BLaER1 (cell line): ENCODE results near the gene CELF2.

ENCODE experiments used
- H3K27ac ChIP-seq: shearing (Covaris generic); formaldehyde crosslinking; 2 replicates; pipeline ENCODE4 v1.8.1; 2022
- H3K27me3 ChIP-seq: shearing (Covaris generic); formaldehyde crosslinking; 2 replicates; pipeline ENCODE4 v1.8.1; 2022
- H3K36me3 ChIP-seq: shearing (Covaris generic); formaldehyde crosslinking; 2 replicates; pipeline ENCODE4 v1.8.1; 2022
- H3K4me1 ChIP-seq: shearing (Covaris generic); formaldehyde crosslinking; 2 replicates; pipeline ENCODE4 v1.8.1; 2022
- H3K4me2 ChIP-seq: shearing (Covaris generic); formaldehyde crosslinking; 2 replicates; pipeline ENCODE4 v1.8.1; 2022
- H3K4me3 ChIP-seq: shearing (Covaris generic); formaldehyde crosslinking; 2 replicates; pipeline ENCODE4 v1.8.1; 2022
- H3K9ac ChIP-seq: shearing (Covaris generic); formaldehyde crosslinking; 2 replicates; pipeline ENCODE4 v1.8.1; 2022
- H3K9me3 ChIP-seq: shearing (Covaris generic); formaldehyde crosslinking; 2 replicates; pipeline ENCODE4 v1.8.1; 2022
- H4K20me1 ChIP-seq: shearing (Covaris generic); formaldehyde crosslinking; 2 replicates; pipeline ENCODE4 v1.8.1; 2022
- Cebpa-rat ChIP-seq: shearing (Covaris generic); IDR thresholded peaks from 2 replicates; pipeline ENCODE4 v1.8.1; 2022

The CELF2 gene

DNA sequence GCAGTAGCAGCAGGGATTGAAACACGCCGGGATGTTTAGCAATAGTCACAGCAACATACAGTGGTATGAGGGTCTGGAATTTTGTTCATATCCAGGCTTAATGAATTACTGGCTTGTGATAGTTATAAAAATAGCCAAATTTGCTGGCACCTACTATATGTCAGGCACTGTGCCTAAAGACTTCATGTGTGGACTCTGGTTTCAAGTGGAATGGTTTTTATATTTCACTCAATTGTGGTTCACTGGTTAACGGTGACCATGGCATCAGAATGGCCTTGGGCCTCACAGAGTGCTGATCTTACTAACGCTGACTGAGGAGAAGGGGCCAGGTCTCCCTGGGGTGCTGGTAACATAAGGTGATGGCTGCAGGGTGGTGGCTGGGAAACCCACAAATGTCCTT lies 55.7 kb downstream of the CELF2 start:
- H3K9ac ChIP-seq, result no peak overlapping the region
- no peak overlapping the region for H3K27ac ChIP-seq
- H3K9me3 ChIP-seq, result no peaks in the 10 kb centered on the region
- no peak overlapping the region for H3K4me3 ChIP-seq
- no peaks in the 10 kb centered on the region for H3K36me3 ChIP-seq
- TF ChIP-seq Cebpa-rat, result no peak
- no peaks in the 10 kb centered on the region for H4K20me1 ChIP-seq
- H3K4me2 ChIP-seq, result no peak overlapping the region
- H3K4me1 ChIP-seq, result no peaks in the 10 kb centered on the region
- no peaks in the 10 kb centered on the region for H3K27me3 ChIP-seq

DNA sequence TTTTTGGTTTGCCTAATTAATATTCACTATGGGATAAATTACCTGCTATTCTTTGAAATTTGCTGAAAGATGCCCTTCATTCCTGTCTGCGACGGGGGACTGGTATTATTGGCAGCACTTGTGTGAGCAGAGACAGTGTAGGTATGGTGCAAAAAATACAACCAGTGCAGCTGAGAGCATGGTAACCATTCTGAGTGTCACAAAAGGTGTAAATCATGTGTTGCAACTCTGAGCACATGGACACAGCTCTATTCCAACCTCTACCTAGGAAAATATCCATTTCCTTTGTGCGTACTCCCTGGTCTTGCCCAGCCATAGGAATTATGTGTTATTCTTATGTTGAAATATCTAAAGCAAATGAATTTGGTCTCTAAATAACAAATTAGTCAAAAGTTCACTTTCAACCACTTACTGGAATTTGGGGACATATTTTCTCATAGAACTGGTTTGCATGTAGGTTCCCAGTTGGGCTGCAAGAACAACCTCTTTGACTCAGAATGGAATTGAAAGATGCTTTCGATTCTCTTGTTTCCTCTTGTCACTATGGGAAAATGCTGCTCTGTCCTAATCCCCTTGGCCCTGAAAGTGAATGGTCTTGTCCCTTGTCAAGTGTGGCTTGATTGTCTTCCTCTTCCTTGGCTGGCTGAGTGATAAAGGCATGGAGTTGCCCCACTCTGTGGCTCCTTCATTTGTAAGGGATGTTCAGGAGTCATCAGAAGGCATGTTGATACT lies 57.0 kb downstream of the CELF2 start:
- TF ChIP-seq Cebpa-rat, result no peak
- no peaks in the 10 kb centered on the region for H3K9me3 ChIP-seq
- H3K9ac ChIP-seq, result no peak overlapping the region
- H4K20me1 ChIP-seq, result no peaks in the 10 kb centered on the region
- H3K27me3 ChIP-seq, result no peaks in the 10 kb centered on the region
- no peak overlapping the region for H3K4me2 ChIP-seq
- no peaks in the 10 kb centered on the region for H3K36me3 ChIP-seq
- no peak overlapping the region for H3K4me3 ChIP-seq
- no peak overlapping the region for H3K27ac ChIP-seq
- H3K4me1 ChIP-seq, result no peaks in the 10 kb centered on the region

DNA sequence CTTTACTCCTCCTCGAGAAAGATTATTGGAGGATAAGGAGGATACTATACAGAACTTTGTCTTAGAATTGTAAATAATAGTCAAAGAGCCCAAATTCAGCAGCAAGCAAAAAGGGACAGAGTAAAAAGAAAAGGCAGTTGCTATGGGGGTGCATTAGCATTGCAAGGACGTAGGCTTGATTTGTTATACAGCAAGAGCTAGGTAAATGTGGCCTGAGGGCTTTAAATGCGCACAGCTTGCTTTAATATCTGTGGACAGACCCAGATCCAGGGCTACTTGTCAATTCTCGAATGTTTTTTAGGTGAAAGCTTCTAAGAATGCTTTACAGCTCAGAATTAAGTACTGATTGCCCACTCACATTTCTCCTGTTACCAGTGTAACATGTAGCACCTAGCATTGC lies 58.5 kb downstream of the CELF2 start:
- Histone ChIP-seq H3K27me3 (no peaks in the 10 kb centered on the region), H3K4me1 (no peaks in the 10 kb centered on the region), H3K27ac (no peak overlapping the region), H3K36me3 (no peaks in the 10 kb centered on the region), H4K20me1 (no peaks in the 10 kb centered on the region), H3K9ac (no peak overlapping the region), H3K4me3 (no peak overlapping the region), H3K4me2 (no peak overlapping the region), H3K9me3 (no peaks in the 10 kb centered on the region)
- TF ChIP-seq Cebpa-rat, result no peak

DNA sequence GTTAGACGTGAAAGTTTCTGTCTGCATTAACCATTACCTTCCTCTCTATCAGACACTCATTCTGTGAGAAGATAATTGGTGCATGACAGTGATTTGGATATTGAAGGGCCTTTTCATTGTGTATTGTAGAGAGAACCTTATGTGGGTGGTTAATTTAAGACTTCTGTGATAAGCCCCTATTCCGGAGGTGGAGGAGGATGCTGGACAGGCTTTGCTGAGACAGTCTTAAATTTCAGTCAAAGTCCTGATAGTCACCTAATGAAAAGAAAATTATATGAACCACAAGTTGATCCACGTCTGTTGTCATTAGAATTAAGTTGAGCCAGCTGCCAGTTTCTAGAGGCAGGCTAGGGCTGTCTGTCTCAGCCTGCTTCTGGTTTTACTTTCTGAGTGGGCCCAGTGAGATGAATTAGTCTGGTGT lies 62.9 kb downstream of the CELF2 start:
- Histone ChIP-seq H3K27me3 (no peaks in the 10 kb centered on the region), H3K36me3 (no peaks in the 10 kb centered on the region), H3K4me1 (no peaks in the 10 kb centered on the region), H3K27ac (no peak overlapping the region), H3K9ac (no peak overlapping the region), H3K9me3 (no peaks in the 10 kb centered on the region), H3K4me2 (no peak overlapping the region), H3K4me3 (no peak overlapping the region), H4K20me1 (no peaks in the 10 kb centered on the region)
- no peak for TF ChIP-seq Cebpa-rat

DNA sequence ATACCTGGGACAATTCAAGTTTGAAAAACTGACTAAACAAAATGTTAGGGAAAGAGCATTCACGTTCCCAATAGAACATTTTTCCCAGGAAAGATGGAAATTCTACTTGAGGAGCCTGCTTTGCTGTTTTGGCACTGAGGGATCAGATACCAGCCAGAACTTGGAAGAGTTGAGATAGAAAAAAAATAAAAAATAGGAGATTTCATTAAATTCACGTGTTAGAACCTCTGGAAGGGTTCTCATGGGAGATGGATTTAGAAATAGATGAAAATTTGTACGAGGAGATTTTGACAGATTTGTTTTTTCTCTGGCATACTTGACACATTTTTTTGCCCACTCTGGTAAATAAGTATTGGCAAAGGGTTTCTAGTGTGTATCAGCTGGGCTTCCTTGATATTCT lies 63.7 kb downstream of the CELF2 start:
- Histone ChIP-seq H3K9me3 (no peaks in the 10 kb centered on the region), H3K27me3 (no peaks in the 10 kb centered on the region), H4K20me1 (no peaks in the 10 kb centered on the region), H3K27ac (no peak overlapping the region), H3K4me3 (no peak overlapping the region), H3K9ac (no peak overlapping the region), H3K36me3 (no peaks in the 10 kb centered on the region), H3K4me1 (no peaks in the 10 kb centered on the region), H3K4me2 (no peak overlapping the region)
- no peak for TF ChIP-seq Cebpa-rat

DNA sequence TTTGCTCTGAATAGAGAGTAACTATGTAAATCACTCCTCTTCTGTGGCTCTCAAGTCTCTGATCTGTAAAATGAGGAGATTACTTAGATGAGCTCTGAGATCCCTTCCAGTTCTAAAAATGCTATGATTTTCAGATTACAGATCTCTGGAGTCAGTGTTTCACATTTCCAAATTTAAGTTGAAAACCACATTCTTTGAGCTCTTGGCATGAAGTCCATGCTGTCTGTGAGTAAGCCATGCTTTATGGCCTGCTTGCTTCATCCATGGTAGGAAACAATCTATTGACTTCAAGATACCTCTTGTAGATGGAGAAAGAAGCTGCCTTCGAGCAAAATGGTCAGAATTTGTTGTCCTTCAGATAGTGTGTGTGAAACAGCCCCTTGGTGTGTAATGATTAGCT lies 64.9 kb downstream of the CELF2 start:
- Histone ChIP-seq H3K9ac (no peak overlapping the region), H3K4me1 (no peaks in the 10 kb centered on the region), H3K9me3 (no peaks in the 10 kb centered on the region), H3K4me3 (no peak overlapping the region), H4K20me1 (no peaks in the 10 kb centered on the region), H3K4me2 (no peak overlapping the region), H3K27me3 (no peaks in the 10 kb centered on the region), H3K27ac (no peak overlapping the region), H3K36me3 (no peaks in the 10 kb centered on the region)
- no peak for TF ChIP-seq Cebpa-rat

DNA sequence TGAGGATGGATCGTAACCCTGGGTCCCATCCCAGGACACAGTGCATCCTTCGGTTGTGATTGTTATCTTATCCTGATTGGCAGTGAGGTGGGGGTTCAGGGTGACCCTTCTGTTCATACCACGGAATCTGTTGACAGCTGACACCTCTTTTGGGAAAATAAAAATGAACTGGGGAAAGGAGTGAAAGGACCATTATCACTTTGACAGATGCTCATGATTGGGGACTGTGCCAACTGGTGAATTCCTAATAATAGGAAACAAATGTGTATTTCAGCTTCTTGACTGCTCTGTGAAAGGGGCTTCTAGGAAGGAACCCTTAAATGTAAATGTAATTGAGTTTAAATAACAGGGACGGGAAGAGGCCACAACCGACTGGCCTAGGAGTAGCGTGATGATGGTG lies 65.4 kb downstream of the CELF2 start:
- no peaks in the 10 kb centered on the region for H3K27me3 ChIP-seq
- no peak overlapping the region for H3K9ac ChIP-seq
- H3K4me3 ChIP-seq, result no peak overlapping the region
- H3K4me1 ChIP-seq, result no peaks in the 10 kb centered on the region
- no peak overlapping the region for H3K27ac ChIP-seq
- no peak for TF ChIP-seq Cebpa-rat
- H4K20me1 ChIP-seq, result no peaks in the 10 kb centered on the region
- H3K36me3 ChIP-seq, result no peaks in the 10 kb centered on the region
- H3K9me3 ChIP-seq, result no peaks in the 10 kb centered on the region
- no peak overlapping the region for H3K4me2 ChIP-seq

DNA sequence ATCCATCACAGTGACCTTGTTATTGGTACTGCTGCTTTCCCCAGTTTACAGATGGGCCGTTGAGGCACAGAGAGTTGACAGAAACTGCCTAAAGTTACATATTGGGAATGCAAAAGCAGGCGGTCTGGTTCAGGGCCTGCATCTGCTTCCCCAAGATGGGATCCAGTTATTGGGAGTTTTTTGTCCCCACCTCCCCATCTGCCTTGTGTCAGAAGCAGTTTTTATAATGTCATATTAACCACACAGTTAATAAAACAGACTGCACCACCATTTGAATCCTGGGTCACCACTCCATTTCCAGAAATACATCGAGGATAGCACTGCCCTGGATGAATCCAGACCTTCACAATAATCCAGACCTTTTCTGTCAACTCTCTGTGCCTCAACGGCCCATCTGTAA lies 67.9 kb downstream of the CELF2 start:
- TF ChIP-seq Cebpa-rat, result no peak

DNA sequence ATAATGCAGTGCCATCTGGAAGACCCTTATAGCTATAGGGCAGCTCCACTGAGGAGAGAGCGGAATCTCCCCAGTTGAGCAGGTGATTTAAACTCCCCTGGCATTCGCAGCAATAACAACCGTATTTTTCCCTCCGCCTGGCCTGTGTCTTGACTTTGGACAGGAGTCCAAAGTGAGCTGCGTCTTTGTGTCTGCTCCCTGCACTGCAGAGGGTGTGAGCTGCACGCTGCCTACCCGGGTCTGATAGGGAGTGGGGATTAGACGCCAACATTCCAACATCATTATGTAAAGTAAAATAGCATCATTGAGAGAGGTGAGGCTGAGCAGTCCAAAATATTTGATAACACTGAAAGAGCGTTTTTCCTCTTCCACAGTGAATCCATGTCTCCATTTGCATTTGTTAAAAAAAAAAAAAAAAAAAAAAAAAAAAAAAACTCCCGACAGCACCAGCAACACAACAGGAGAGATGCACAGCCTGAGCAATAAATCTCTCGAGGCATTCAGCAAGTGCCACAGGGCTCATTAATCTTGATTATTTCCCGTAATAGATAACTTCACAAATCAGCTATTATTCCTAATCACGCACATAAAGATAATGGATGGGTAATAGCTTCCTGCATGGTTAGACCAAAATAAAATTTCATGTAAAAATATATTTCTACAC lies 68.6 kb downstream of the CELF2 start:
- H4K20me1 ChIP-seq, result no peaks in the 10 kb centered on the region
- no peaks in the 10 kb centered on the region for H3K4me1 ChIP-seq
- H3K9me3 ChIP-seq, result no peaks in the 10 kb centered on the region
- H3K27me3 ChIP-seq, result no peaks in the 10 kb centered on the region
- no peak overlapping the region for H3K4me2 ChIP-seq
- H3K9ac ChIP-seq, result no peak overlapping the region
- no peak for TF ChIP-seq Cebpa-rat
- H3K27ac ChIP-seq, result no peak overlapping the region
- H3K4me3 ChIP-seq, result no peak overlapping the region
- H3K36me3 ChIP-seq, result no peaks in the 10 kb centered on the region

More for the DNA sequence above, 67.9 kb downstream of the CELF2 start:
- H3K9me3 ChIP-seq, result no peaks in the 10 kb centered on the region
- H3K4me2 ChIP-seq, result no peak overlapping the region
- H3K27ac ChIP-seq, result no peak overlapping the region
- H3K4me3 ChIP-seq, result no peak overlapping the region
- H3K36me3 ChIP-seq, result no peaks in the 10 kb centered on the region
- no peak overlapping the region for H3K9ac ChIP-seq
- H4K20me1 ChIP-seq, result no peaks in the 10 kb centered on the region
- H3K27me3 ChIP-seq, result no peaks in the 10 kb centered on the region
- no peaks in the 10 kb centered on the region for H3K4me1 ChIP-seq

DNA sequence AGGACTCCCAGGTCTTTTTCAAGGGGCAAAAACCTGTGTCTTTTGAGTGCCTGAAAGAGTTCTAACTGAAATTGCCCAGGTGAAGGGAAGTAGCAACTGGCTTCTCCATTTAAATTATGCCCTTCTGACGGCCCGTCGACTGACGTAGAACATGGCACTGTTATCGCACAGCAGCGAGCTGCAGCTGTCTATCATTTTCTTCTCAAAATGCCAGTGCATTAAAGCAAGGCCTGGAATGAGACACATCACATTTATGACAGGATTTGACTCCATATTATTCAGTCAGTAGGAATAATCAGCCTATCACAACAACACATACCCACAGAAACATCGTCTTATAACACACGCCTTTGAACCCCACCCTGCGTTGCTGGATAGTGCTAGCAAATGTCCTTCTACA lies 69.7 kb downstream of the CELF2 start:
- Histone ChIP-seq H3K27me3 (no peaks in the 10 kb centered on the region), H3K4me3 (no peak overlapping the region), H3K9ac (no peak overlapping the region), H3K4me1 (no peaks in the 10 kb centered on the region), H3K9me3 (no peaks in the 10 kb centered on the region), H3K4me2 (no peak overlapping the region), H3K36me3 (no peaks in the 10 kb centered on the region), H3K27ac (no peak overlapping the region), H4K20me1 (no peaks in the 10 kb centered on the region)
- TF ChIP-seq Cebpa-rat, result no peak
